GM12892 (cell line): ENCODE measurements around the gene SECISBP2L.

ENCODE experiments used
- POLR2A ChIP-seq: IDR thresholded peaks from 2 replicates; pipeline ENCODE4 v1.6.1; 2011; ENCODE audit warnings: low read depth, low read length, control low read depth
- POLR2AphosphoS5 ChIP-seq: IDR thresholded peaks from 2 replicates; pipeline ENCODE4 v1.6.1; 2011; ENCODE audit warnings: low read depth, low read length, control low read depth

DNA sequence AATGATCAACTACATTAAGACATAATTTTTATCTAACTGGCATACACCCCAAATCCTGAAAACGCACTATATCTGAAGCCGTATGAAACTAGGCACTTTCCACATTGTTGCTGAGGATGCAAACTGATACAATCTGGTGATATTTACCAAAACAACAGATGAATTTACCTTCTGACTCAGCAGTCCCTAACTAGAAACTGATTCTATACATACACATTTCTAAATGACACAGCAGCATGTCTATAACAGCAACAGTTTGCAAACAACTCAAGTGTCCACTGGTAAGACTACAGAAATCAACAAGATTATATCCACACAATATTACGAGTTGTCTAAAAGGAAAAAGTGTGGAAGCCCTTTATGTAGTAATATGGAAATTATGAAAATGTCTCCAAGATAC is 22.9 kb downstream of the SECISBP2L start:
- TF ChIP-seq POLR2A, result no peak
- no peak for TF ChIP-seq POLR2AphosphoS5
